HEK293T (cell line): Measurements from ENCODE around the gene KRT79.

Experiments used
- CTCF ChIA-PET: fragments of 350-600 bp; formaldehyde crosslinking; extraction: SDS; loops from one replicate; lab custom pipeline; 2021; ENCODE audit warnings: antibody characterized with exemption, inconsistent platforms; lab: Yijun Ruan, JAX
- POLR2A ChIA-PET: fragments of 350-600 bp; formaldehyde crosslinking; extraction: SDS; loops from one replicate; lab custom pipeline; 2020; ENCODE audit warnings: antibody characterized with exemption, inconsistent platforms; lab: Yijun Ruan, JAX
- DNase-seq: peaks from one replicate; pipeline ENCODE4 v3.0.0; 2012; ENCODE audit warnings: mixed read lengths; ENCODE audit errors: extremely low spot score
- ARNT ChIP-seq: fragments of 450-650 bp; IDR thresholded peaks from 2 replicates; pipeline ENCODE4 v1.6.1; 2017; ENCODE audit warnings: mild to moderate bottlenecking
- BHLHE40 ChIP-seq: fragments of 450-650 bp; IDR thresholded peaks from 2 replicates; pipeline ENCODE4 v1.6.1; 2016; ENCODE audit warnings: mild to moderate bottlenecking, moderate library complexity, borderline replicate concordance
- CTBP1 ChIP-seq: fragments of 450-650 bp; IDR thresholded peaks from 2 replicates; pipeline ENCODE4 v1.6.1; 2016; ENCODE audit warnings: borderline replicate concordance
- ELF4 ChIP-seq: fragments of 450-650 bp; IDR thresholded peaks from 2 replicates; pipeline ENCODE4 v1.6.1; 2017; ENCODE audit warnings: antibody characterized with exemption
- FOXA1 ChIP-seq: fragments of 450-650 bp; IDR thresholded peaks from 2 replicates; pipeline ENCODE4 v1.6.1; 2016; ENCODE audit warnings: mild to moderate bottlenecking
- FOXK2 ChIP-seq: fragments of 450-650 bp; IDR thresholded peaks from 2 replicates; pipeline ENCODE4 v1.6.1; 2016; ENCODE audit warnings: mild to moderate bottlenecking
- FOXM1 ChIP-seq: fragments of 450-650 bp; IDR thresholded peaks from 2 replicates; pipeline ENCODE4 v1.6.1; 2017; ENCODE audit warnings: mild to moderate bottlenecking, borderline replicate concordance
- HDGF ChIP-seq: fragments of 450-650 bp; IDR thresholded peaks from 2 replicates; pipeline ENCODE4 v1.6.1; 2017; ENCODE audit warnings: antibody characterized with exemption, borderline replicate concordance
- L3MBTL2 ChIP-seq: fragments of 450-650 bp; conservative IDR thresholded peaks from 2 replicates; pipeline ENCODE4 v1.6.1; 2016; ENCODE audit warnings: mild to moderate bottlenecking
- LEF1 ChIP-seq: fragments of 450-650 bp; IDR thresholded peaks from 2 replicates; pipeline ENCODE4 v1.6.1; 2017; ENCODE audit warnings: mild to moderate bottlenecking, borderline replicate concordance
- NFRKB ChIP-seq: fragments of 450-650 bp; IDR thresholded peaks from 2 replicates; pipeline ENCODE4 v1.6.1; 2016; ENCODE audit warnings: mild to moderate bottlenecking, moderate library complexity
- PKNOX1 ChIP-seq: fragments of 450-650 bp; IDR thresholded peaks from 2 replicates; pipeline ENCODE4 v1.6.1; 2016
- SP1 ChIP-seq: fragments of 450-650 bp; IDR thresholded peaks from 2 replicates; pipeline ENCODE4 v1.6.1; 2017
- SUZ12 ChIP-seq: fragments of 450-650 bp; IDR thresholded peaks from 2 replicates; pipeline ENCODE4 v1.6.1; 2016; ENCODE audit warnings: mild to moderate bottlenecking
- TARDBP ChIP-seq: fragments of 450-650 bp; IDR thresholded peaks from 2 replicates; pipeline ENCODE4 v1.6.1; 2016
- ZNF384 ChIP-seq: fragments of 450-650 bp; IDR thresholded peaks from 2 replicates; pipeline ENCODE4 v1.6.1; 2016

Gene KRT79

GRCh38 chr12:52831251-52831650 lies 2.9 kb downstream of the KRT79 start:
- CTCF ChIA-PET, result interaction anchor here (0.7 to 0.8 kb wide), 2 partner anchors 34 to 39 kb away, joined by 3 to 4 read pairs; no protein-coding TSS in a partner anchor
- POLR2A ChIA-PET, result no interaction called here
- no peak for TF ChIP-seq ELF4
- TF ChIP-seq L3MBTL2, result no peak
- TF ChIP-seq BHLHE40, result no peak
- DNase-seq, result no peak

- ChIA-PET POLR2A (no interaction called here), CTCF (interaction anchor here (0.5 kb wide), 1 partner anchor 873 kb away, joined by 4 read pairs; no protein-coding TSS in a partner anchor)
- no peak for TF ChIP-seq PKNOX1
- no peak for TF ChIP-seq NFRKB
- TF ChIP-seq LEF1, result no peak
- TF ChIP-seq SUZ12, result no peak
- no peak for TF ChIP-seq HDGF
- no peak for TF ChIP-seq FOXA1
- no peak for DNase-seq
Observed at GRCh38 chr12:52829986-52830770, 3.9 kb downstream of the KRT79 start.

- POLR2A ChIA-PET, result no interaction called here
- DNase-seq, result no peak
- TF ChIP-seq NFRKB (no peak), ZNF384 (no peak), ARNT (no peak), L3MBTL2 (no peak), SUZ12 (no peak)
- CTCF ChIA-PET, result no interaction called here
Observed at GRCh38 chr12:52828591-52829021, 5.5 kb downstream of the KRT79 start.

GRCh38 chr12:52828156-52828555 lies 6.0 kb downstream of the KRT79 start:
- no peak for DNase-seq
- TF ChIP-seq FOXM1, result no peak
- TF ChIP-seq SUZ12, result no peak
- TF ChIP-seq PKNOX1, result no peak
- TF ChIP-seq CTBP1, result no peak
- TF ChIP-seq TARDBP, result no peak
- no peak for TF ChIP-seq HDGF
- no peak for TF ChIP-seq BHLHE40
- TF ChIP-seq L3MBTL2, result no peak
- TF ChIP-seq ARNT, result no peak
- TF ChIP-seq SP1, result no peak
- no peak for TF ChIP-seq FOXA1
- no peak for TF ChIP-seq FOXK2
- no peak for TF ChIP-seq NFRKB
- TF ChIP-seq ZNF384, result no peak
- TF ChIP-seq LEF1, result no peak
- no peak for TF ChIP-seq ELF4
- ChIA-PET CTCF (no interaction called here), POLR2A (no interaction called here)

- ChIA-PET POLR2A (no interaction called here), CTCF (no interaction called here)
- no peak for DNase-seq
- TF ChIP-seq TARDBP (no peak), ARNT (no peak), SP1 (no peak), NFRKB (no peak), LEF1 (no peak), ZNF384 (no peak), ELF4 (no peak), L3MBTL2 (no peak), FOXK2 (no peak), PKNOX1 (no peak), CTBP1 (no peak), FOXM1 (no peak), HDGF (no peak)
Observed at GRCh38 chr12:52827499-52828090, 6.5 kb downstream of the KRT79 start.

- no peak for DNase-seq
- ChIA-PET CTCF (no interaction called here), POLR2A (no interaction called here)
- no peak for TF ChIP-seq FOXM1
- TF ChIP-seq NFRKB, result no peak
- no peak for TF ChIP-seq CTBP1
Observed at GRCh38 chr12:52826611-52827498, 7.3 kb downstream of the KRT79 start.
